Bone marrow (tissue), 2 donors: ENCODE data around the gene CAMK2N2.

Experiments
- DNase-seq, 2 donors: peaks; one replicate each; lab custom pipeline; 2025; lab: John Stamatoyannopoulos, UW

Gene CAMK2N2

GRCh38 chr3:184211718-184212117 lies 49.6 kb downstream of the CAMK2N2 start:
- no peak for DNase-seq

- DNase-seq, result no peak
Observed at GRCh38 chr3:184211297-184211696, 50.1 kb downstream of the CAMK2N2 start.
